ENCODE results near the gene PSMG4. TPM values are rescaled to one million over a fixed set of nuclear protein-coding genes. Genes with fewer than 3 reads are reported as not detected.

PSMG4 gene
- total RNA-seq, 2 donors from 2014 or later, result 10.0 to 21.6 TPM

DNA sequence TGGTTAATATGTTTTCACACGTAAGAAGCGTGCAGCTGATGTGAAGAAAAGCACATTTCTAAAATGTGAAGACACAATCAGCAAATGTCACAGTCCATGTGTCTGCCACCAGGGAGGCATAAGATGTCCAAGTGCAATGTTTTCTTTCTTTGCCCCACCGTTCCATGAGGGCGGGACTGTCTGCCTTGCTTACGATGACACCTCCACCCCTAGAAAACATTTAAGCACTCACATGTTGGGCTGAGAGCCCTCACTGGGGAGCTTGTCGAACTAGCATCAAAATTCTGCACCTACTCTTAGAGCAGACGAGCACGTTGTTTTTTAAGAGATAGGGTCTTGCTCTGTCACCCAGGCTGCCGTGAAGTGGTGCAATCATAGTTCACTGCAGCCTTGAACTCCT is 57.6 kb downstream of the PSMG4 start:
- no peak overlapping the region for H3K27ac ChIP-seq
- no peak for DNase-seq
- TF ChIP-seq, protein P1, sequence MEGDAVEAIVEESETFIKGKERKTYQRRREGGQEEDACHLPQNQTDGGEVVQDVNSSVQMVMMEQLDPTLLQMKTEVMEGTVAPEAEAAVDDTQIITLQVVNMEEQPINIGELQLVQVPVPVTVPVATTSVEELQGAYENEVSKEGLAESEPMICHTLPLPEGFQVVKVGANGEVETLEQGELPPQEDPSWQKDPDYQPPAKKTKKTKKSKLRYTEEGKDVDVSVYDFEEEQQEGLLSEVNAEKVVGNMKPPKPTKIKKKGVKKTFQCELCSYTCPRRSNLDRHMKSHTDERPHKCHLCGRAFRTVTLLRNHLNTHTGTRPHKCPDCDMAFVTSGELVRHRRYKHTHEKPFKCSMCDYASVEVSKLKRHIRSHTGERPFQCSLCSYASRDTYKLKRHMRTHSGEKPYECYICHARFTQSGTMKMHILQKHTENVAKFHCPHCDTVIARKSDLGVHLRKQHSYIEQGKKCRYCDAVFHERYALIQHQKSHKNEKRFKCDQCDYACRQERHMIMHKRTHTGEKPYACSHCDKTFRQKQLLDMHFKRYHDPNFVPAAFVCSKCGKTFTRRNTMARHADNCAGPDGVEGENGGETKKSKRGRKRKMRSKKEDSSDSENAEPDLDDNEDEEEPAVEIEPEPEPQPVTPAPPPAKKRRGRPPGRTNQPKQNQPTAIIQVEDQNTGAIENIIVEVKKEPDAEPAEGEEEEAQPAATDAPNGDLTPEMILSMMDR (IDR thresholded peaks at IDR 0.05), result no peak
- H3K36me3 ChIP-seq, result peaks cover 6% of the 10 kb centered on the region
- intact Hi-C loops (cut with DNase I), result no loop called here
- no peak overlapping the region for H3K4me3 ChIP-seq
- H3K9ac ChIP-seq (ENCODE audit: low read depth in 2 of 2, low read length in 2 of 2), result no peak overlapping the region
- H3K9me3 ChIP-seq, result no peaks in the 10 kb centered on the region
- H3K4me1 ChIP-seq, result no peaks in the 10 kb centered on the region
- H3K27me3 ChIP-seq, result no peaks in the 10 kb centered on the region

DNA sequence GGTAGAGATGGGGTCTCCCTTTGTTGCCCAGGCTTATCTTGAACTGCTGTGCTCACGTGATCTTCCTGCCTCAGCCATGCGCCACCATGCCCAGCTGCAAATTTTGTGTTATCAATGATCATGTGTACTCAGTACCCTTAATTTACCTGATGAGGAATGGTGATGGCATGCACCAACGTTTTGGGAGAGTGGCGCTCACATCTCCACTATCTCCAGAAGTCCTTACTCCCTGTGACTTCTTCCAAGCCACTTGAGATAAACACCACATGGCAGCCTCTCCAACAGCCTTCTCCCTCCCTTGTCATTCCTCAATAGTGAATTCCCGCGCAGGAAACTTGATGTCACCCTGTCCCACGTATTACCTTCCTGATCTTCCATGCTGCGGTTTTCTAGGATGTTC is 58.1 kb downstream of the PSMG4 start:
- intact Hi-C loops (cut with DNase I), result no loop called here

More for the DNA sequence above, 58.1 kb downstream of the PSMG4 start:
- H3K4me1 ChIP-seq, result no peaks in the 10 kb centered on the region
- TF ChIP-seq, protein P1 (IDR thresholded peaks at IDR 0.05), result no peak
- no peak overlapping the region for H3K27ac ChIP-seq
- no peaks in the 10 kb centered on the region for H3K9me3 ChIP-seq
- H3K36me3 ChIP-seq, result peaks cover 6% of the 10 kb centered on the region
- DNase-seq, result no peak
- H3K9ac ChIP-seq (ENCODE audit: low read depth in 2 of 2, low read length in 2 of 2), result no peak overlapping the region
- no peaks in the 10 kb centered on the region for H3K27me3 ChIP-seq
- H3K4me3 ChIP-seq, result no peak overlapping the region

Other genes starting within 250 kb of the PSMG4 start
- 10 to 100 TPM; 23.5 to 30.6 TPM for gene RIPK1, start 190.5 kb upstream of the PSMG4 start, total RNA-seq
- gene BPHL, start 140.2 kb upstream of the PSMG4 start, total RNA-seq, result 10 to 100 TPM; 13.4 to 31.7 TPM
- 10 to 100 TPM; 20.4 to 43.2 TPM for gene TUBB2A, start 101.4 kb upstream of the PSMG4 start, total RNA-seq
- 1 to 10 TPM; 2.3 to 5.8 TPM for gene TUBB2B, start 31.3 kb upstream of the PSMG4 start, total RNA-seq
- 10 to 100 TPM; 85.7 to 89.5 TPM for gene SLC22A23, start 198.1 kb downstream of the PSMG4 start, total RNA-seq